Cardiac muscle cell (in vitro differentiated cells and primary cell): Measurements from ENCODE around the gene FBXW8. TPM values are rescaled to one million over a fixed set of nuclear protein-coding genes. Genes with fewer than 3 reads are reported as not detected.

ENCODE experiments used
- DNase-seq, 2 donors: peaks; one replicate each; pipeline versions ENCODE4 v3.0.0 to v3.0.0-alpha.2; 2010 to 2017; ENCODE audit warnings: low read depth in 1 of 2, low spot score in 1 of 2
- H3K27ac ChIP-seq: fragments of 200-600 bp; sonication (generic); 2 replicates; pipeline ENCODE4 v1.5.1; 2016
- H3K27me3 ChIP-seq: fragments of 200-600 bp; sonication (generic); 2 replicates; pipeline ENCODE4 v1.6.0; 2016; ENCODE audit warnings: control low read depth
- H3K36me3 ChIP-seq: fragments of 200-600 bp; sonication (generic); 2 replicates; pipeline ENCODE4 v1.5.1; 2016; ENCODE audit warnings: control low read depth
- H3K4me1 ChIP-seq: fragments of 200-600 bp; sonication (generic); 2 replicates; pipeline ENCODE4 v1.8.1; 2017; ENCODE audit warnings: low read depth, mild to moderate bottlenecking, mixed run types
- H3K4me3 ChIP-seq: fragments of 200-600 bp; sonication (generic); 2 replicates; pipeline ENCODE4 v1.5.1; 2016; ENCODE audit warnings: mild to moderate bottlenecking
- H3K9me3 ChIP-seq: fragments of 200-600 bp; sonication (generic); 2 replicates; pipeline ENCODE4 v1.5.1; 2017; ENCODE audit warnings: low read depth, mild to moderate bottlenecking, control low read depth
- polyA plus RNA-seq: library from polyadenylated mRNA; unstranded; fragments of >200 nt; fragmentation: Nextera tagmentation; extraction: Ambion mirVana; gene quantifications from 2 replicates; pipeline ENCODE4 v1.2.1, GENCODE V29; 2016
- total RNA-seq: library from RNA; depleted of rRNA; stranded (reverse); fragments of >200 nt; gene quantifications from 2 replicates; pipeline ENCODE4 v1.2.3, GENCODE V29; 2016
- TF ChIP-seq, protein P1 (sequence below): IDR thresholded peaks from 2 replicates; pipeline ENCODE4 v1.5.1; 2012; ENCODE audit warnings: low read depth, mild to moderate bottlenecking, low read length

FBXW8 gene
- total and polyA plus RNA-seq, 2 experiments from 2014 or later = 15.3 to 25.7 TPM

- no peaks in the 10 kb centered on the region for H3K9me3 ChIP-seq
- no peaks in the 10 kb centered on the region for H3K27me3 ChIP-seq
- TF ChIP-seq, protein P1, sequence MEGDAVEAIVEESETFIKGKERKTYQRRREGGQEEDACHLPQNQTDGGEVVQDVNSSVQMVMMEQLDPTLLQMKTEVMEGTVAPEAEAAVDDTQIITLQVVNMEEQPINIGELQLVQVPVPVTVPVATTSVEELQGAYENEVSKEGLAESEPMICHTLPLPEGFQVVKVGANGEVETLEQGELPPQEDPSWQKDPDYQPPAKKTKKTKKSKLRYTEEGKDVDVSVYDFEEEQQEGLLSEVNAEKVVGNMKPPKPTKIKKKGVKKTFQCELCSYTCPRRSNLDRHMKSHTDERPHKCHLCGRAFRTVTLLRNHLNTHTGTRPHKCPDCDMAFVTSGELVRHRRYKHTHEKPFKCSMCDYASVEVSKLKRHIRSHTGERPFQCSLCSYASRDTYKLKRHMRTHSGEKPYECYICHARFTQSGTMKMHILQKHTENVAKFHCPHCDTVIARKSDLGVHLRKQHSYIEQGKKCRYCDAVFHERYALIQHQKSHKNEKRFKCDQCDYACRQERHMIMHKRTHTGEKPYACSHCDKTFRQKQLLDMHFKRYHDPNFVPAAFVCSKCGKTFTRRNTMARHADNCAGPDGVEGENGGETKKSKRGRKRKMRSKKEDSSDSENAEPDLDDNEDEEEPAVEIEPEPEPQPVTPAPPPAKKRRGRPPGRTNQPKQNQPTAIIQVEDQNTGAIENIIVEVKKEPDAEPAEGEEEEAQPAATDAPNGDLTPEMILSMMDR = no peak
- peak in 1 of 2 donors; percentile 72 for DNase-seq
- H3K4me3 ChIP-seq = no peak overlapping the region
- peaks cover 2% of the 10 kb centered on the region for H3K36me3 ChIP-seq
- peaks cover 5% of the 10 kb centered on the region for H3K4me1 ChIP-seq
- H3K27ac ChIP-seq = no peak overlapping the region
Measured at GRCh38 chr12:116996621-116997020, 85.9 kb downstream of the FBXW8 start.

- no peaks in the 10 kb centered on the region for H3K9me3 ChIP-seq
- H3K36me3 ChIP-seq = peaks cover 2% of the 10 kb centered on the region
- H3K4me1 ChIP-seq = peaks cover 5% of the 10 kb centered on the region
- H3K27me3 ChIP-seq = no peaks in the 10 kb centered on the region
- TF ChIP-seq, protein P1 = no peak
- no peak for DNase-seq
- no peak overlapping the region for H3K27ac ChIP-seq
- no peak overlapping the region for H3K4me3 ChIP-seq
Measured at GRCh38 chr12:116999066-116999465, 88.3 kb downstream of the FBXW8 start.

- TF ChIP-seq, protein P1 = no peak
- Histone ChIP-seq H3K36me3 (peaks cover 2% of the 10 kb centered on the region), H3K4me1 (peaks cover 5% of the 10 kb centered on the region), H3K9me3 (no peaks in the 10 kb centered on the region), H3K4me3 (no peak overlapping the region), H3K27me3 (no peaks in the 10 kb centered on the region), H3K27ac (no peak overlapping the region)
- no peak for DNase-seq
Measured at GRCh38 chr12:117000316-117000715, 89.6 kb downstream of the FBXW8 start.

GRCh38 chr12:117002051-117002817, 91.5 kb downstream of the FBXW8 start:
- TF ChIP-seq, protein P1 = no peak
- H3K9me3 ChIP-seq = no peaks in the 10 kb centered on the region
- H3K27ac ChIP-seq = no peak overlapping the region
- no peaks in the 10 kb centered on the region for H3K4me1 ChIP-seq
- H3K36me3 ChIP-seq = peaks cover 6% of the 10 kb centered on the region
- no peaks in the 10 kb centered on the region for H3K27me3 ChIP-seq
- DNase-seq = peak in 1 of 2 donors; percentile 57
- no peak overlapping the region for H3K4me3 ChIP-seq

GRCh38 chr12:117003883-117004404, 93.2 kb downstream of the FBXW8 start:
- Histone ChIP-seq H3K4me1 (no peaks in the 10 kb centered on the region), H3K9me3 (no peaks in the 10 kb centered on the region), H3K4me3 (no peak overlapping the region), H3K27ac (no peak overlapping the region), H3K27me3 (no peaks in the 10 kb centered on the region), H3K36me3 (peaks cover 6% of the 10 kb centered on the region)
- TF ChIP-seq, protein P1 = no peak
- no peak for DNase-seq
